Thyroid gland (tissue), 4 donors: ENCODE results near the gene FUT3.

Experiments used
- CTCF ChIP-seq, 6 experiments: fragments of 200-600 bp in 3 of 6; fragments of 450-650 bp in 3 of 6; sonication (generic) in 3 of 6; IDR thresholded peaks; one replicate each; pipeline ENCODE4 v1.5.1; 2016 to 2019; ENCODE audit warnings: antibody characterized with exemption in 6 of 6, mild to moderate bottlenecking in 2 of 6, inconsistent platforms in 1 of 6, moderate library complexity in 1 of 6
- POLR2A ChIP-seq, 2 donors: fragments of 450-650 bp; IDR thresholded peaks; one replicate each; pipeline ENCODE4 v1.6.1; 2017; ENCODE audit warnings: antibody characterized with exemption in 2 of 2, mild to moderate bottlenecking in 2 of 2, moderate library complexity in 1 of 2

DNA sequence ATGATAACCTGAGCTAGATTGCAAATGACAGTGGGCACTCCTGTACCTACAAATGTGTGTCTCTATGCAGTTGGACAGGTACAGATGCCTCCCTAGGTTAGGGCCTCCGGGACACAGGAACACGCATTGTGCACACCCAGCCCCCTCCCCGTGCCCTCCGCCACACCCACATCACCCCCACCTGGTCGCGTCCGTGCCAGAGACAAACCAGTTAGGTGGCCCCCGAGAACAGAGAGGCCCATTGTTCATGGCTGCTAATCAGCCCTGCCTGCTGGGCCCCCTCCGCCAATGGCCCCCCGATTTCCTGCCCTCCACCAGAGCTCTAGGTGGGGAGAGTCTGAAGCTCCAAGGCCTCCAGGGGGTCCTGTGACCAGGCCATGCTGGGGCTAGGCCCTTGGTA lies 32.7 kb downstream of the FUT3 start:
- no peak for TF ChIP-seq CTCF (IDR thresholded peaks at IDR 0.05)
- no peak for TF ChIP-seq POLR2A (IDR thresholded peaks at IDR 0.05)
